Measurements from ENCODE around the gene SLC17A9. TPM values are rescaled to one million over a fixed set of nuclear protein-coding genes. Genes with fewer than 3 reads are reported as not detected.

The SLC17A9 gene
- total and polyA plus RNA-seq, 2 of the 8 experiments (the other 6 are each of a cell fraction or from before 2014, with no cell fraction given), result 23.5 to 35.2 TPM

DNA sequence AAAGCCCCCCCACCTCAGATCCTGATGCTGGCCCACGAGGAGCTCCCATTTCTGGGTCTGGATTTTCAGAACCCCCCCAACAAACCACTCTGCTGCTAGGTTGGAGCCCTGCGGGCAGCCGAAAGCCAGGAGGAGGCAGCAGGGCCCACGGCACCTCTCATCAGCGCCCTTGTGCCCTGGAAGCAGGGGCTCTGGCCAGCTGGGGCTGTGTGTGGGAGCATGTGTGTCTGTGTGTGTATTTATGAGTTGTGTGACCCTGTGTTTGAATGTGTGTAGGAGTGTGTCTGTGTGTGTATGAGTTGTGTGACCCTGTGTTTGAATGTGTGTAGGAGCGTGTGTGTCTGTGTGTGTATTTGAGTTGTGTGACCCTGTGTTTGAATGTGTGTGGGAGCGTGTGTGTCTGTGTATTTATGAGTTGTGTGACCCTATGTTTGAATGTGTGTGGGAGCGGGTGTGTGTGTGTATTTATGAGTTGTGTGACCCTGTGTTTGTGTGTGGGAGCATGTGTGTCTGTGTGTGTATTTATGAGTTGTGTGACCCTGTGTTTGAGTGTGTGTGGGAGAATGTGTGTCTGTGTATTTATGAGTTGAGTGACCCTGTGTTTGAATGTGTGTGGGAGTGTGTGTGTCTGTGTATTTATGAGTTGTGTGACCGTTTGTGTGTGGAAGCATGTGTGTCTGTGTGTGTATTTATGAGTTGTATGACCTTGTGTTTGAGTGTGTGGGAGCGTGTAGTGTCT is 18.9 kb downstream of the SLC17A9 start (continued):
- TF ChIP-seq JUN (IDR thresholded peaks at IDR 0.05; ENCODE audit: low read depth, low read length), result no peak

All from H1 (cell line).